ENCODE results near the gene GALNT18. TPM values are rescaled to one million over a fixed set of nuclear protein-coding genes. Genes with fewer than 3 reads are reported as not detected.

The GALNT18 gene
- total RNA-seq, 1 donor: 2.4 TPM

DNA sequence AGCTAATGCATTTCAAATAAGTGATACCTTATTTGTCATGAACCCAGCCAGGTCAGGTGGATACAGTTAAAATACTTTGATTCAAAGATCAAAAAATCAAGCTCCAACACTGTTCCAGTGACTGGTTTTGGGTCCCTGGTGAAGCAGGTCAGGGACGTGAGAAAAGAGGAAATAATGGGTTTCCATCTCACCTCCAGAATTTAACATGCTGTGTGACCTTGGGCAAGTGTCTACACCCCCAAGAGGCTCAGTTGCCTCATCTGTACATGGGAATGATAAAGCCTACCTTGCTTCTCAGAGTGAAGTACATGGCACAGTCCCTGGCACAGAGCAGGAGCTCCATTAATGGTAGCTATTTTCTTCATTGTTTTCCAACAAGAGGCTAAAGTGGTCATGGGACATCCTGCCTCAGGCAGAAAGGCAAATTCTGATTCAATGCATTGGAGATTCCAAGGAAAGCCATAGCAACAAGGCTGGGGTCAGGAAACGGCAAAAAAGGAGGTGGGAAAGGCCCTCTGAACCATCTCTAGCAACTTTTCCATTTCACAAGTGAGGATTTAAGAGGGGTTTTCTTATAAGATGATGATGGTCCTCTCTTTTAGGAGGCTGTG is 377.2 kb downstream of the GALNT18 start:
- no peak for DNase-seq (ENCODE audit: low read depth)
- H3K4me3 ChIP-seq (ENCODE audit: low read depth, low read length): no peak overlapping the region
- TF ChIP-seq, protein P1, sequence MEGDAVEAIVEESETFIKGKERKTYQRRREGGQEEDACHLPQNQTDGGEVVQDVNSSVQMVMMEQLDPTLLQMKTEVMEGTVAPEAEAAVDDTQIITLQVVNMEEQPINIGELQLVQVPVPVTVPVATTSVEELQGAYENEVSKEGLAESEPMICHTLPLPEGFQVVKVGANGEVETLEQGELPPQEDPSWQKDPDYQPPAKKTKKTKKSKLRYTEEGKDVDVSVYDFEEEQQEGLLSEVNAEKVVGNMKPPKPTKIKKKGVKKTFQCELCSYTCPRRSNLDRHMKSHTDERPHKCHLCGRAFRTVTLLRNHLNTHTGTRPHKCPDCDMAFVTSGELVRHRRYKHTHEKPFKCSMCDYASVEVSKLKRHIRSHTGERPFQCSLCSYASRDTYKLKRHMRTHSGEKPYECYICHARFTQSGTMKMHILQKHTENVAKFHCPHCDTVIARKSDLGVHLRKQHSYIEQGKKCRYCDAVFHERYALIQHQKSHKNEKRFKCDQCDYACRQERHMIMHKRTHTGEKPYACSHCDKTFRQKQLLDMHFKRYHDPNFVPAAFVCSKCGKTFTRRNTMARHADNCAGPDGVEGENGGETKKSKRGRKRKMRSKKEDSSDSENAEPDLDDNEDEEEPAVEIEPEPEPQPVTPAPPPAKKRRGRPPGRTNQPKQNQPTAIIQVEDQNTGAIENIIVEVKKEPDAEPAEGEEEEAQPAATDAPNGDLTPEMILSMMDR (IDR thresholded peaks at IDR 0.05; ENCODE audit: insufficient read depth, low read length): no peak

GRCh38 chr11:11243590-11244469 is 378.0 kb downstream of the GALNT18 start:
- DNase-seq (ENCODE audit: low read depth): no peak
- TF ChIP-seq, protein P1 (IDR thresholded peaks at IDR 0.05; ENCODE audit: insufficient read depth, low read length): no peak
- no peak overlapping the region for H3K4me3 ChIP-seq (ENCODE audit: low read depth, low read length)

DNA sequence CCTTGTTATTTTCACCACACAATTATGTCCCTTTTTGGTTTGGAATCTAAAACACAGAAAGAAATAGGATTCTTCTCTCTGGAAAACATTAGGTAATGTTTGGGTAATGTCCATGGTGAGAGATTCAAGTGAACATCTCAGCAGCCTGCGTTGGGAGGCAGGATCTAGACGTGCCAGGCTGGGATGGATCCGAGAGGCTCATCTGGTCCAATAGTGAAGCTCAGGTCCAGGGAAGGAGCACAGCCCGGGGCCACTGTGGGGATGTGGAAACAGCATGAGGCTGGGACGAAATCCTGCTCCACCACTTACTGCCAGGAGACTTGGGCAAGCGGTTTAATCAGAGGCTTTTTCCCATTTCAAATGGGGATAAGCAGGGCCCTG is 378.6 kb downstream of the GALNT18 start:
- H3K4me3 ChIP-seq (ENCODE audit: low read depth, low read length): no peak overlapping the region
- TF ChIP-seq, protein P1 (IDR thresholded peaks at IDR 0.05; ENCODE audit: insufficient read depth, low read length): no peak
- no peak for DNase-seq (ENCODE audit: low read depth)

GRCh38 chr11:11241284-11241683 is 380.5 kb downstream of the GALNT18 start:
- TF ChIP-seq, protein P1 (IDR thresholded peaks at IDR 0.05; ENCODE audit: insufficient read depth, low read length): no peak

GRCh38 chr11:11239959-11240358 is 381.8 kb downstream of the GALNT18 start:
- DNase-seq (ENCODE audit: low read depth): no peak
- TF ChIP-seq, protein P1 (IDR thresholded peaks at IDR 0.05; ENCODE audit: insufficient read depth, low read length): no peak
- no peak overlapping the region for H3K4me3 ChIP-seq (ENCODE audit: low read depth, low read length)

More at GRCh38 chr11:11241284-11241683, 380.5 kb downstream of the GALNT18 start:
- no peak for DNase-seq (ENCODE audit: low read depth)
- H3K4me3 ChIP-seq (ENCODE audit: low read depth, low read length): no peak overlapping the region

GRCh38 chr11:11237070-11237832 is 384.6 kb downstream of the GALNT18 start:
- TF ChIP-seq, protein P1 (IDR thresholded peaks at IDR 0.05; ENCODE audit: insufficient read depth, low read length): no peak

More at GRCh38 chr11:11237070-11237832, 384.6 kb downstream of the GALNT18 start:
- H3K4me3 ChIP-seq (ENCODE audit: low read depth, low read length): no peak overlapping the region
- DNase-seq (ENCODE audit: low read depth): no peak
